Brain microvascular endothelial cell (primary cell): Measurements from ENCODE around the gene RPRD1B.

Experiments
- DNase-seq: peaks from one replicate; pipeline ENCODE4 v3.0.0-alpha.2; 2020
- H3K27ac ChIP-seq: fragments of 250-450 bp; sonication (Bioruptor Pico); 2 replicates; pipeline ENCODE4 v1.5.1; 2020; ENCODE audit warnings: mild to moderate bottlenecking, moderate library complexity
- H3K27me3 ChIP-seq: fragments of 250-450 bp; sonication (Bioruptor Pico); replicated peaks from 2 replicates; pipeline ENCODE4 v1.5.1; 2020; ENCODE audit warnings: mild to moderate bottlenecking
- H3K36me3 ChIP-seq: fragments of 250-450 bp; sonication (Bioruptor Pico); replicated peaks from 2 replicates; pipeline ENCODE4 v1.5.1; 2020; ENCODE audit warnings: mild to moderate bottlenecking
- H3K4me3 ChIP-seq: 2 replicates; pipeline ENCODE4 v1.5.1; 2011; ENCODE audit warnings: low read depth, mild to moderate bottlenecking, control low read depth, low read length, moderate library complexity
- CTCF ChIP-seq: IDR thresholded peaks from 2 replicates; pipeline ENCODE4 v1.5.1; 2011; ENCODE audit warnings: low read depth, mild to moderate bottlenecking, moderate library complexity, low read length, control low read depth, inconsistent platforms; ENCODE audit errors: missing control alignments
- in situ Hi-C: cut with HindIII; loops from 2 replicates; pipeline ENCODE4 v1.10.0; 2017; ENCODE audit warnings: low sequenced_read_pairs, low pct_ligation_motif_present

RPRD1B gene

GRCh38 chr20:38125157-38126056, 91.9 kb downstream of the RPRD1B start:
- Histone ChIP-seq H3K4me3 (no peak overlapping the region), H3K27me3 (no peaks in the 10 kb centered on the region), H3K36me3 (peaks cover 10% of the 10 kb centered on the region), H3K27ac (peak overlapping the region; percentile 72)
- in situ Hi-C loops, result no loop called here
- TF ChIP-seq CTCF, result peak; percentile 77
- peak; percentile 88 for DNase-seq

GRCh38 chr20:38126146-38126921, 92.8 kb downstream of the RPRD1B start:
- Histone ChIP-seq H3K36me3 (peaks cover 14% of the 10 kb centered on the region), H3K27ac (peak overlapping the region; percentile 72), H3K4me3 (no peak overlapping the region), H3K27me3 (no peaks in the 10 kb centered on the region)
- TF ChIP-seq CTCF, result no peak
- in situ Hi-C loops, result no loop called here
- DNase-seq, result no peak

GRCh38 chr20:38126932-38127621, 93.5 kb downstream of the RPRD1B start:
- peak; percentile 76 for DNase-seq
- H3K27me3 ChIP-seq, result no peaks in the 10 kb centered on the region
- H3K36me3 ChIP-seq, result peaks cover 14% of the 10 kb centered on the region
- H3K4me3 ChIP-seq, result no peak overlapping the region
- in situ Hi-C loops, result no loop called here
- H3K27ac ChIP-seq, result peak overlapping the region; percentile 72
- TF ChIP-seq CTCF, result no peak

GRCh38 chr20:38127920-38128528, 94.5 kb downstream of the RPRD1B start:
- no peak overlapping the region for H3K27ac ChIP-seq
- DNase-seq, result no peak
- TF ChIP-seq CTCF, result no peak
- H3K27me3 ChIP-seq, result no peaks in the 10 kb centered on the region
- peaks cover 14% of the 10 kb centered on the region for H3K36me3 ChIP-seq
- in situ Hi-C loops, result no loop called here
- no peak overlapping the region for H3K4me3 ChIP-seq

- Histone ChIP-seq H3K4me3 (no peak overlapping the region), H3K27me3 (no peaks in the 10 kb centered on the region), H3K27ac (no peak overlapping the region), H3K36me3 (peaks cover 15% of the 10 kb centered on the region)
- no peak for DNase-seq
- in situ Hi-C loops, result no loop called here
- TF ChIP-seq CTCF, result no peak
These were observed 95.1 kb downstream of the RPRD1B start for GRCh38 chr20:38128691-38129090.
